Kidney epithelial cell (primary cell): ENCODE results near the gene TPST1. TPM values are rescaled to one million over a fixed set of nuclear protein-coding genes. Genes with fewer than 3 reads are reported as not detected.

Source experiments
- DNase-seq: peaks from one replicate; pipeline ENCODE4 v3.0.0-alpha.2; 2010; ENCODE audit warnings: low read depth
- H3K27me3 ChIP-seq: 2 replicates; pipeline ENCODE4 v1.6.0; 2011; ENCODE audit warnings: low read length; ENCODE audit not compliant: control insufficient read depth, insufficient read depth
- H3K36me3 ChIP-seq: 2 replicates; pipeline ENCODE4 v1.5.1; 2011; ENCODE audit warnings: low read length; ENCODE audit not compliant: control insufficient read depth, insufficient read depth
- H3K4me3 ChIP-seq: 2 replicates; pipeline ENCODE4 v1.5.1; 2011; ENCODE audit warnings: low read depth, mild to moderate bottlenecking, control low read depth, low read length
- total RNA-seq: library from RNA; depleted of rRNA; stranded (reverse); fragments of >200 nt; gene quantifications from 2 replicates; pipeline ENCODE4 v1.2.3, GENCODE V29; 2015
- TF ChIP-seq, protein P1 (sequence below): IDR thresholded peaks from 2 replicates; pipeline ENCODE4 v1.5.1; 2011; ENCODE audit warnings: mild to moderate bottlenecking, moderate library complexity, low read length, control low read depth, inconsistent platforms; ENCODE audit not compliant: insufficient read depth, poor library complexity, severe bottlenecking

Gene TPST1
- total RNA-seq, 1 donor from 2014 or later: 42.9 TPM

DNA sequence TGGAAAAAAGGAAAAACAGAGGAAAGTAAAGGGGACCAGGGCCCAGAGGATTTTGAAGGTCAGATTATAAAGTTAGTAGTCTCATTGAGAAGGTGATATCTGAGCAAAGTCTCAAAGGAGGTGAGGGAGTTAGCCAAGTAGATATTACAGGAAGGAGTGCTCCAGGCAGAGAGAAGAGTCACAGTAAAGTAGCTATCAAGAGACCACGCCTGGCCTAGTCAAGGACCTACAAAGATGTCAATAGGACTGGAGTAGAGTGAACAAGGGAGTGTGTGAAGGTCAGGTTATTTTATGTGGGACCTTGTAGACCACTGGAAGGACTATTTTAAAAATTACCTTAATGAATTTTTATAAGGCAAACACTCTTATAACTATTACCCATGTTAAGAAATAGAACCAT lies 64.8 kb downstream of the TPST1 start:
- no peaks in the 10 kb centered on the region for H3K27me3 ChIP-seq
- no peak for DNase-seq
- TF ChIP-seq, protein P1, sequence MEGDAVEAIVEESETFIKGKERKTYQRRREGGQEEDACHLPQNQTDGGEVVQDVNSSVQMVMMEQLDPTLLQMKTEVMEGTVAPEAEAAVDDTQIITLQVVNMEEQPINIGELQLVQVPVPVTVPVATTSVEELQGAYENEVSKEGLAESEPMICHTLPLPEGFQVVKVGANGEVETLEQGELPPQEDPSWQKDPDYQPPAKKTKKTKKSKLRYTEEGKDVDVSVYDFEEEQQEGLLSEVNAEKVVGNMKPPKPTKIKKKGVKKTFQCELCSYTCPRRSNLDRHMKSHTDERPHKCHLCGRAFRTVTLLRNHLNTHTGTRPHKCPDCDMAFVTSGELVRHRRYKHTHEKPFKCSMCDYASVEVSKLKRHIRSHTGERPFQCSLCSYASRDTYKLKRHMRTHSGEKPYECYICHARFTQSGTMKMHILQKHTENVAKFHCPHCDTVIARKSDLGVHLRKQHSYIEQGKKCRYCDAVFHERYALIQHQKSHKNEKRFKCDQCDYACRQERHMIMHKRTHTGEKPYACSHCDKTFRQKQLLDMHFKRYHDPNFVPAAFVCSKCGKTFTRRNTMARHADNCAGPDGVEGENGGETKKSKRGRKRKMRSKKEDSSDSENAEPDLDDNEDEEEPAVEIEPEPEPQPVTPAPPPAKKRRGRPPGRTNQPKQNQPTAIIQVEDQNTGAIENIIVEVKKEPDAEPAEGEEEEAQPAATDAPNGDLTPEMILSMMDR: no peak
- H3K4me3 ChIP-seq: no peak overlapping the region
- H3K36me3 ChIP-seq: no peaks in the 10 kb centered on the region

DNA sequence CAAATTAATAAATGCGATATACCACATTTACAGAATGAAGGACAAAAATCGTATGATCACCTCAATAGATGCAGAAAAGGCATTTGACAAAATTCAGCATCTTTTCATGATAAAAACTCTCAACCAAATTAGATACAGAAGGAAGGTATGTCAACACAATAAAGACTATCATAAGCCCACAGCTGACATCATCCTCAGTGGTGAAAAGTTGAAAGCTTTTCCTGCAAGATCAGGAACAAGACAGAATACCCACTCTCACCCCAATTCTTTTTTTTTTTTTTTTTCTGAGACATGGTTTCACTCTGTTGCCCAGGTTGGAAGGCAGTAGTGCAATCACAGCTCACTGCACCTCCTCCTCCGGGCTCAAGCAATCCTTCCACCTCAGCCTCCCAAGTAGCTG lies 67.2 kb downstream of the TPST1 start:
- TF ChIP-seq, protein P1: no peak
- Histone ChIP-seq H3K4me3 (no peak overlapping the region), H3K36me3 (no peaks in the 10 kb centered on the region), H3K27me3 (no peaks in the 10 kb centered on the region)
- no peak for DNase-seq

DNA sequence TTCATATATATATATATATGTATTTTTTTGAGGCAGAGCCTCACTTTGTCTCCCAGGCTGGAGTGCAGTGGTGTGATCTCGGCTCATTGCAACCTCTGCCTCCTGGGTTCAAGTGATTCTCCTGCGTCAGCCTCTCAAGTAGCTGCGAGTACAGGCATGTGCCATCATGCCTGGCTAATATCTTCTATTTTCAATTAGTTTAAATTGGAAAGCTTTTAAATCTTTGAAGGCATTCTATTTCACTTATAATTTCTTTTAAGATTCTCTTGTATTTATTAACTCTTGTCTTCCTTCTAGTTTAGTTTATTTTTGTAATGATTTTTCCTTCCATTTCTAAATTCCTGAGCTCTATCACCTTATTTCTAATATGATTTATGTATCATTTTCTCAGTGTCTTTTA lies 71.2 kb downstream of the TPST1 start:
- H3K4me3 ChIP-seq: no peak overlapping the region
- no peak for DNase-seq
- TF ChIP-seq, protein P1: no peak

DNA sequence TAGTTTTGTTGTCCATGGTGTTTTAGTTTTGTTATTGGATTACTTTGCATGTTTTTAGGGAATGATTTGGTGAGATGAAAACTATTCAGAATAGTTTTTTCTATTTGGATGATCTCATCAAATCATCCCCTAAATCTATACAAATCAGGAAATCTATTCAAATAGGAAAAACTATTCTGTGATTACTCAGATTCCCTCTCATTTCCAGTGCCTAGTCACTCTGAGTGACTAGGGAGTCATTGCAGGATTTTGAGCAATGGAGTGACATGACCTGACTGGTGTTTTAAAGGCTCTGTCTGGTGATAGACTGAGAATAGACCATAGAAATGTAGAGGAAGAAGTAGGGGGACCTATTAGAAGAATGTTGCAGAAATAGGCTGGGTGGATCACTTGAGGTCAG lies 72.4 kb downstream of the TPST1 start:
- Histone ChIP-seq H3K27me3 (no peaks in the 10 kb centered on the region), H3K4me3 (no peak overlapping the region), H3K36me3 (no peaks in the 10 kb centered on the region)
- no peak for DNase-seq
- TF ChIP-seq, protein P1: no peak

More for the DNA sequence above, 71.2 kb downstream of the TPST1 start:
- H3K27me3 ChIP-seq: no peaks in the 10 kb centered on the region
- H3K36me3 ChIP-seq: no peaks in the 10 kb centered on the region

DNA sequence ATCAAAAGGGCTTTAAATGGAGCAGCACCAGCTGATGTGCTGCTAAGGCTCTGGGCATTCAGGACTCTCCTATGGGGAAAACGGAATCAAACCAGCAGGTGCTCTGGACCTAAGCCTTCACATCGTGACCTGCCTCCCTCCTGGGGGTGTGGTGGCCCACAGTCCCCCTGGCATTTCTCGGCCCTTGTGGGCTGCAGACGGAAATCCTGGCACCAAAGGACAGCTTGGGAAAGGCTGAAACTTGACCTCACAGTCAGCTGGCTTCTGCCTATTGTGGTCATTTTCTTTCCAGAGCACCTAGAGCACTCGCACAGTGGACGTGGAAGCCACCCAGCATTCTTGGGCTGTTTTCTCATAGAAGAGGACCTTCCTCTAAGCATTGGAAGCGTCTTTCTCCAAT lies 74.8 kb downstream of the TPST1 start:
- H3K27me3 ChIP-seq: no peaks in the 10 kb centered on the region
- DNase-seq: no peak
- TF ChIP-seq, protein P1: no peak
- H3K36me3 ChIP-seq: no peaks in the 10 kb centered on the region
- no peak overlapping the region for H3K4me3 ChIP-seq
